Stimulated activated effector memory CD8-positive, alpha-beta T cell treated with anti-CD3 and anti-CD28 coated beads, Interleukin-12 subunit alpha, Interleukin-12 subunit beta, amount 100 ng/mL, for 72 hours (primary cell): ENCODE results near the gene SLC25A1.

Experiments
- ATAC-seq: fragments of 150-1000 bp; cut with Tn5 transposase; 2 replicates; pipeline ENCODE4 v1.10.0; 2021
- DNase-seq, 2 donors: peaks; one replicate each; pipeline ENCODE4 v3.0.0; 2021 to 2022; ENCODE audit warnings: low spot score in 2 of 2
- H3K27ac Mint-ChIP-seq: one replicate; pipeline ENCODE4 v1.8.0; 2022; ENCODE audit warnings: mild to moderate bottlenecking, mixed read lengths
- H3K36me3 Mint-ChIP-seq: one replicate; pipeline ENCODE4 v1.8.0; 2022; ENCODE audit warnings: mild to moderate bottlenecking, mixed read lengths
- H3K4me1 Mint-ChIP-seq: one replicate; pipeline ENCODE4 v1.8.0; 2022; ENCODE audit warnings: mixed read lengths
- H3K4me3 Mint-ChIP-seq: one replicate; pipeline ENCODE4 v1.8.0; 2022; ENCODE audit warnings: mild to moderate bottlenecking, mixed read lengths
- H3K9me3 Mint-ChIP-seq: one replicate; pipeline ENCODE4 v1.8.0; 2022; ENCODE audit warnings: mixed read lengths

SLC25A1 gene

DNA sequence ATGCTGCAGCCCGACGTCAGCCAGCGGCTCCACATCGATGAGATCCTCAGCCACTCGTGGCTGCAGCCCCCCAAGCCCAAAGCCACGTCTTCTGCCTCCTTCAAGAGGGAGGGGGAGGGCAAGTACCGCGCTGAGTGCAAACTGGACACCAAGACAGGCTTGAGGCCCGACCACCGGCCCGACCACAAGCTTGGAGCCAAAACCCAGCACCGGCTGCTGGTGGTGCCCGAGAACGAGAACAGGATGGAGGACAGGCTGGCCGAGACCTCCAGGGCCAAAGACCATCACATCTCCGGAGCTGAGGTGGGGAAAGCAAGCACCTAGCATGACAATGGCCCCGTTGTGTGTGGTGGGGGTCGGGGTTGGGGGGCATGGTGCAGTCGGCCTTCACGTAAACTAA is 46.4 kb downstream of the SLC25A1 start:
- H3K9me3 Mint-ChIP-seq: no peaks in the 10 kb centered on the region
- peaks cover 6% of the 10 kb centered on the region for H3K4me1 Mint-ChIP-seq
- ATAC-seq (no peak), DNase-seq (no peak)
- H3K4me3 Mint-ChIP-seq: no peak overlapping the region
- H3K27ac Mint-ChIP-seq: no peak overlapping the region
- H3K36me3 Mint-ChIP-seq: peaks cover 46% of the 10 kb centered on the region

DNA sequence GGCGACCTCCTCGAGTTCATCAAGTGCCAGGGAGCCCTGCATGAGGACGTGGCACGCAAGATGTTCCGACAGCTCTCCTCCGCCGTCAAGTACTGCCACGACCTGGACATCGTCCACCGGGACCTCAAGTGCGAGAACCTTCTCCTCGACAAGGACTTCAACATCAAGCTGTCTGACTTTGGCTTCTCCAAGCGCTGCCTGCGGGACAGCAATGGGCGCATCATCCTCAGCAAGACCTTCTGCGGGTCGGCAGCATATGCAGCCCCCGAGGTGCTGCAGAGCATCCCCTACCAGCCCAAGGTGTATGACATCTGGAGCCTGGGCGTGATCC is 46.9 kb downstream of the SLC25A1 start:
- no peak overlapping the region for H3K27ac Mint-ChIP-seq
- H3K4me1 Mint-ChIP-seq: peaks cover 6% of the 10 kb centered on the region
- peaks cover 41% of the 10 kb centered on the region for H3K36me3 Mint-ChIP-seq
- no peaks in the 10 kb centered on the region for H3K9me3 Mint-ChIP-seq
- H3K4me3 Mint-ChIP-seq: no peak overlapping the region
- ATAC-seq: no peak
- DNase-seq: no peak

DNA sequence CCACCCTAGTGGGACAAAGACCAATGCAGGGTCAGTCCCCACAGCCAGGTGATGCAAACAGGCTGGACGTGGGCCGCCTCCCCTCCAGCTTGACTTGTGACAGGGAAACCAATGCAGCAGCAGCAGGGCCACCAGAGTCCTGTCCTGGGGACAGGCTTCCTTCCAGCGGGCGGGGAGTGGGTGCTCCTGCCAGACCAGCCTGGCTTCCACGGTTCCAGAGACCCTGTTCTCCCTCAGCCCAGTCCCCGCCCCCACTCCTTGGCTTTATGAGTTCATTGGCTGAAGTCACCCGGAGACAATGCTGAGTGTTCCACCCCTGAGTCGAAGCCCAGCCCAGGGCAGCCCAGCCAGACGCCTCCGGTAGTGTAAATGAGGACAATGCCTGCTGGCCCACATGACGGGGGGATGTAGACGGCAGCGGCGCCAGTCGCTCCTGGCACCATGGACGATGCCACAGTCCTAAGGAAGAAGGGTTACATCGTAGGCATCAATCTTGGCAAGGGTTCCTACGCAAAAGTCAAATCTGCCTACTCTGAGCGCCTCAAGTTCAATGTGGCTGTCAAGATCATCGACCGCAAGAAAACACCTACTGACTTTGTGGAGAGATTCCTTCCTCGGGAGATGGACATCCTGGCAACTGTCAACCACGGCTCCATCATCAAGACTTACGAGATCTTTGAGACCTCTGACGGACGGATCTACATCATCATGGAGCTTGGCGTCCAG is 47.4 kb downstream of the SLC25A1 start, which contains the start of gene TSSK2:
Gene TSSK2, plus strand, starts transcription at position 350 of the 726 bp plus-strand sequence. Its CDS starts 92 bp downstream, at position 442.
- H3K4me1 Mint-ChIP-seq: peaks cover 6% of the 10 kb centered on the region
- DNase-seq (no peak), ATAC-seq (no peak)
- H3K4me3 Mint-ChIP-seq: no peak within 1 kb of the TSS
- H3K27ac Mint-ChIP-seq: no peak within 1 kb of the TSS
- peaks cover 36% of the 10 kb centered on the region for H3K36me3 Mint-ChIP-seq
- no peaks in the 10 kb centered on the region for H3K9me3 Mint-ChIP-seq

- ATAC-seq: no peak
- no peaks in the 10 kb centered on the region for H3K4me1 Mint-ChIP-seq
- no peak for DNase-seq
- no peak overlapping the region for H3K27ac Mint-ChIP-seq
- peaks cover 23% of the 10 kb centered on the region for H3K36me3 Mint-ChIP-seq
- H3K9me3 Mint-ChIP-seq: no peaks in the 10 kb centered on the region
- no peak overlapping the region for H3K4me3 Mint-ChIP-seq
Observed at GRCh38 chr22:19129871-19130270, 48.7 kb downstream of the SLC25A1 start.

DNA sequence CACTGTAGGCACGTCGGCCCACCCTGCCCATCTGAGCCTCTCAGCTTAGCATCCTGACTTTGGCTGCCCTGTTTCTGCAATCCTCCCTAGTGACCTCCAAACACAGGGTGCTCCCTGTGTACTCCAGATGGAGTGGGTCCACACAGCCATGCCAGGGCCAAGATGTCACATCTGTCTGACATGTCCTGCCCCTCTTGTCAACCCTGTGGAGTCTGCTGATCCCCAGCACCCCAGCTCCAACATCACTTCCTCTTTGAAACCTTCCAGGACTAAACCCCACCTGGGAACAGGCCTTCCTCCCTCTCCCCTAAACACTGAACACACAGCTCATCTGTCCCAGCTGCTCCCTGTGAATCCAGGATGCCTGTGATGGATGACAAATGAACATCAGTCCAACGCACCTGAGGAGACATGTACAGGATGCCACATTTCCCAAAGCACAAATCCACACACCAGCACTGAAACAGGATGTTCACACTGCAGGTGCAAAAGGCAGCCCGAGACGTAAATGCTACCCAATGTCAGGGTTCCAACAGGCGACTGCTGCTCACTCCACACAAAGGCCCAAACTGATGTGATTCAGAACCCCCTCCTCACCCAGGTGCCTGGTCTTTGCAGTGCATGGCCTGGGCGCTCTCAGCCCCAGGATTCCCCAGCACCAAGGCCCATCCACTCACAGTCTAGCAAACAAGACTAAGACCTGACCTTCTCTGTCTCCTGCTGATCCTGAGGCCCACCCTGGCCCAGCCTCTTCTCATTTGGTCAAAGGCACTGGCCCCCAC is 49.4 kb downstream of the SLC25A1 start:
- ATAC-seq: no peak
- DNase-seq: no peak
- Mint-ChIP-seq H3K4me1 (no peaks in the 10 kb centered on the region), H3K36me3 (peaks cover 17% of the 10 kb centered on the region), H3K9me3 (no peaks in the 10 kb centered on the region), H3K27ac (no peak overlapping the region), H3K4me3 (no peak overlapping the region)

DNA sequence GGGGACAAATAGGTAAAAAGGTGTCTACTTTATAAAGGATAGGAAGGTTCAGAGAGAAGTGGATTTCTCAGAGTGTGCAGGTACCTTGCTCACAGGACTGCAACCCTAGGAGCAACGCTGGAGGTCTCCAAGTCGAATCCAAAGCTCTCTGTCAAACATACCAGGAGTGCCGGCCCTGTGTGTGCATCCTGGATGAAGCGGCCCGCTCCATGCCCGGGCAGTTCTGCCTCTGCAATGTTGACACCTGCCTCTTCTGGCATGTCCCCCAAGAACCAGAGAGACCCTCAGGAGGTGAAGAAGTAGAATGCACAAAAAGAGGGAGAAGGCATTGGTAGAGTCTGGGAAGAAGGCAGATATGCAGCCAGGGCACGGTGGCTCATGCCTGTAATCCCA is 50.5 kb downstream of the SLC25A1 start:
- Mint-ChIP-seq H3K9me3 (no peaks in the 10 kb centered on the region), H3K27ac (no peak overlapping the region), H3K36me3 (peaks cover 6% of the 10 kb centered on the region), H3K4me3 (no peak overlapping the region), H3K4me1 (peaks cover 2% of the 10 kb centered on the region)
- ATAC-seq: no peak
- no peak for DNase-seq

DNA sequence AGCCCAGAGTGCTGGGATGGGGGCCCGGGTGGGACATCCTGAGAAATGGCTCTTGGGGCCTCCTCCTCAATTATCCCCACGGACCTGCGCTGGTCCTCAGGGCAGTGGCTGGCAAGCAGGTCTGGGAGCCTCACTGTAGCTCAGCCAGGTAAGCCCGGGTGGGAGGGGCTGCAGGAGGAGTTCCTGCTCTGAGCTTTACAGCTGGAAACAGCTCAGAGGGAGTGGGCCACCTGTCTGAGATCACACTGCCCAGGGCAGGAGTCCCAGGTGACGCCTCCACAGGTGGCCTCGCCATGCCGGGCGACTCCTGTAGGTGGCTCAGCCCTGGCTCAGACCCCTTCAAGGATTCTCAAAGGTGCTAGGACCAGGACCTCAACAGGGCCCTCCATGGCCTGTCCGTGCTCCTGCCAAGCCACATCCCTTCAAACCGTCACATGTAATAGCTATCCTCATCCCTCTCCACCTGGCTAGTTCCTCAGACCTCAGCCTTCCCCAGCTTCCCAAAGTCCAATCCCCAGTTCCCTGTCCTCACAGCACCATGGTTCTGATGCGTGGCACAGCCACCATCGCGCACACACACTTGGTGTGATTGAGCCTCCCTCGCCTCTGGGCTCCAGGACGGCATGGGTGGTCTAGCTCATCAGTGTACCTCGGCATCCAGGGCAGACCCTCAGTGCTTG is 51.1 kb downstream of the SLC25A1 start:
- no peak for ATAC-seq
- DNase-seq: no peak
- H3K27ac Mint-ChIP-seq: no peak overlapping the region
- peaks cover 7% of the 10 kb centered on the region for H3K4me1 Mint-ChIP-seq
- H3K9me3 Mint-ChIP-seq: no peaks in the 10 kb centered on the region
- no peak overlapping the region for H3K4me3 Mint-ChIP-seq
- peaks cover under 1% of the 10 kb centered on the region for H3K36me3 Mint-ChIP-seq

DNA sequence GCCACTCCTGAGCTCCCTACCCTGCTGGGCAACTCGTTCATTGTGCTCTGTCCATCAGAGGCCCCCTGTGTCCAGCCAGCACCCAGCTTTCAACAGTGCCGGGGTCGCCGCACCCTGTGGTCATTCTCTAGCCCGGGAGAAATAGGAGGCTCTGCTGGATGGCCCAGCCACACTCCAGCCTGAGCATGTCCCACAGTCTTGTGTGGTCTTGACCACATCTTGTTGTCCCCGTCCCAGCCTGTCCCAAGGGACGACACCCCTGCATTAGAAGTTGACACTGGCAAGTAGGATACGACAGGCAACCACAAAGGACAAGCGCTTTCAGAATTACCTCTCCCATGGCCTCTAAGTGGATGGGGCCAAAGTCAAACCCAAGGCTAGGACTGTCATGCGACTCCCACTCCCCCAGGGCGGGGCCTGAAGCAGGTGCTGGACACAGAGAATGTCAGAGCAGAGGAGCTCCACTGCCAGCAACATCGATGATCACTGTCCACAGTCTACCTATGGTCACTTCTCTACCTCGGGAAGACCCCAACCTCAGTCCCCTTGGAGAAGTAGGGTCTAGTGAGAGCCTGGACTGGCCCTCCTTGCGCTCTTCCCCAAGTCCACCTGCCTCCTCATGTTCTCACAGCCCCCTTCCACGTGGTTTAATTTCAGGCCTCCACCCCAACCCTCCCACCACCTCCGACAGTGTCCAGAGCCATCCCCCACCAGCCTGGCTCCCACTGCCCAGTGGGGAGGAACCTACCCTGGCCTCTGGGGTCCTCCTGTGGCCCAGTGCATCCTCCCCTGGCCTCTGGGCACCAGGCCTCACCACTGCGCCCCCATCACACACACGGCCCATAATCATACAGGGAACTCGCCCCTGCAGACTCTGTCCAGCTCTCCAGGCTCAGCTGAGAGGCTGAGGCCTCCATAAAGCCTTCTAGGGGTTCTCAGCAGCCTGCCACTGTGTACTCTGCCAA is 51.9 kb downstream of the SLC25A1 start:
- peaks cover 8% of the 10 kb centered on the region for H3K4me1 Mint-ChIP-seq
- DNase-seq: no peak
- no peaks in the 10 kb centered on the region for H3K36me3 Mint-ChIP-seq
- H3K9me3 Mint-ChIP-seq: no peaks in the 10 kb centered on the region
- no peak overlapping the region for H3K27ac Mint-ChIP-seq
- no peak for ATAC-seq
- H3K4me3 Mint-ChIP-seq: no peak overlapping the region
